Measurements from ENCODE around the gene BRD3.

BRD3 gene

GRCh38 chr9:133995012-133995896, 72.6 kb downstream of the BRD3 start:
- in situ Hi-C loops (cut with MboI; ENCODE audit: low sequenced_read_pairs): loop anchor here (10.0 to 25.0 kb wide), 2 partner anchors 210 to 483 kb away; partner anchors contain the start of gene MYMK

GRCh38 chr9:133994353-133995011, 73.3 kb downstream of the BRD3 start:
- in situ Hi-C loops (cut with MboI; ENCODE audit: low sequenced_read_pairs): loop anchor here (10.0 to 25.0 kb wide), 2 partner anchors 210 to 482 kb away; partner anchors contain the start of gene MYMK

- in situ Hi-C loops (cut with MboI; ENCODE audit: low sequenced_read_pairs): loop anchor here (10.0 to 25.0 kb wide), 2 partner anchors 209 to 481 kb away; partner anchors contain the start of gene MYMK
Observed at GRCh38 chr9:133993635-133994253, 74.1 kb downstream of the BRD3 start.

DNA sequence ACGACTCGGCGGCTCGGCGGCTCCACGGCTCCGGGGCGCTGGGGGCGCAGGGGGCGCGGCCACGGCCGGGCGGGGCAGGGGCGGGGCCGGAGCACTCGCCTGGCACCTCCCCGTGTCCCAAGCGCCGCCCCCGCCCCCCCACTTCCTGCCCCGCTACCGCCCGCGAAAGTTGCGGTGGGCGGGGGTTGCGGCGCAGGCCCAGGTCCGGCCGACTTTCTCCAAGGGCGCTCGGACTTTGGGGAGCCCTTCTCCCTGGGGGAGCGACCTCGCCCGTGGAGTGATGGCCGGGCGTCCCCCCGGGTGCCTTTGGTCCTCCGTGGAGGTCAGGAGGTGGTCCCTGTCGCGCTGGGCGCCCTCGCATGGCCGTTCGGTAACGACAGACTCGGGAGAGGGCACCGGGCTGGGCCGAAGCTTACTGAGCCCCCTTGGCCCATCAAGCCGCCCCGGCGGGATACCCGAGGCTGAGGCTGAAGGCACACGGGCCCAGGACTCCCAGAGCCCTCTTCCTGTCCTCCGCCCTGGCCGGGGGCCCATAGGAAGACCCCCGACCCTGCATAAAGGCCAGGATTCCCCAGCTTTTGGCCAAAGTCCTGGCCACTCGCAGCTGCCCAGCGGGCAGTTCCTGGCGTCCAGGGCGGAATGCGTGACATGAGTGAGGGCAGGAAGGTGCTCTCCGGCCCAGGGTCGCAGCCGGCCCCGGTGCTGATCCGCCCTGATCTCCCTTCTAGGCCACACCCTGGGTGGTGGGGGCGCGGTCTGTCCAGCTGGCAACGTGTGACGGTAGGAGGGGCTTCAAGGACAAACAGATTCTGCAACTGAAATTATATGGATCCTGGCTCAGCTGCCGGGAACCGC, 74.8 kb downstream of the BRD3 start:
- in situ Hi-C loops (cut with MboI; ENCODE audit: low sequenced_read_pairs): loop anchor here (10.0 to 25.0 kb wide), 2 partner anchors 208 to 481 kb away; partner anchors contain the start of gene MYMK

DNA sequence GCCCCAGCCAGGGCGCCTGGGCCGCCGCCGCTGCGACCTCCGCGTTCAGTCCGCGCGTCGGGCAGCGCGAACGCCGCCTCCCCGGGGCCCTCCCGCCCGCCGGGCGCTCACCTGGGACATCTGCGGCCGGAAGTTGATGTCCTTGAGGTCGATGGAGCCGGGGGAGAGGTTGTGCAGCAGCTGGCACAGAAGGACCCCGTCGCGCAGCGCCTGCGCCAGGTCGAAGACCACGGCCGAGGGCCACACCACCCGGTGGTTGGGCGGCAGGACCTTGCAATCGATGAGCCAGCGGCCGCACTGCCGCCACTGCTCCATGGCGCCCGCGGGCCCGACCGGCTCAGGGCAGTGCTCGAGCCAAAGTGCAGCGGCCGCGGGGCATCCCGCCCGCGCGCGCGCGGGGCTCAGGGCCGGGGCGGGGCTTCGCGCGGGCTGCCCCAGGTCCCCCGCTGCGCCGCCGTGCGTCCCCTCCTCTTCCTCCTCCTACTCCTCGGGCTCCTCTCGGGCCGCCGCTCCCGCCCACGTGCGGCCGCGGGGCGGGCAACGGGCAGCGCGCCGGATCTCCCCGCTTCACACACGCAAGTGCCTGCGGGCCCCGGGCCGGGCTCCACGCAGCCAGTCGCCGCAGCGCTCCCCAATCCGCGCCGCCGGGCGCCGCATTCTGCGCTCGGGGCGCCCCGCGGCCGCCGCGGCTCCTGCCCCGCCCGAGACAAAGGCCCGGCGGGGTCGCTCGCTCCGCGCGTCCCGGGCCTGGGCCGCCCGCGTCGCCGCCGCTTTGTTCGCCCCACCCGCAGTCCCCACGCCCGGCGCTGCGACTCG, 75.7 kb downstream of the BRD3 start, which contains the start of gene VAV2:
TSS of gene VAV2 (minus strand) at position 361 of the 816 bp plus-strand sequence. CDS start at position 315, 46 bp downstream.
- in situ Hi-C loops (cut with MboI; ENCODE audit: low sequenced_read_pairs): loop anchor here (10.0 to 25.0 kb wide), 2 partner anchors 207 to 480 kb away; partner anchors contain the start of gene MYMK

DNA sequence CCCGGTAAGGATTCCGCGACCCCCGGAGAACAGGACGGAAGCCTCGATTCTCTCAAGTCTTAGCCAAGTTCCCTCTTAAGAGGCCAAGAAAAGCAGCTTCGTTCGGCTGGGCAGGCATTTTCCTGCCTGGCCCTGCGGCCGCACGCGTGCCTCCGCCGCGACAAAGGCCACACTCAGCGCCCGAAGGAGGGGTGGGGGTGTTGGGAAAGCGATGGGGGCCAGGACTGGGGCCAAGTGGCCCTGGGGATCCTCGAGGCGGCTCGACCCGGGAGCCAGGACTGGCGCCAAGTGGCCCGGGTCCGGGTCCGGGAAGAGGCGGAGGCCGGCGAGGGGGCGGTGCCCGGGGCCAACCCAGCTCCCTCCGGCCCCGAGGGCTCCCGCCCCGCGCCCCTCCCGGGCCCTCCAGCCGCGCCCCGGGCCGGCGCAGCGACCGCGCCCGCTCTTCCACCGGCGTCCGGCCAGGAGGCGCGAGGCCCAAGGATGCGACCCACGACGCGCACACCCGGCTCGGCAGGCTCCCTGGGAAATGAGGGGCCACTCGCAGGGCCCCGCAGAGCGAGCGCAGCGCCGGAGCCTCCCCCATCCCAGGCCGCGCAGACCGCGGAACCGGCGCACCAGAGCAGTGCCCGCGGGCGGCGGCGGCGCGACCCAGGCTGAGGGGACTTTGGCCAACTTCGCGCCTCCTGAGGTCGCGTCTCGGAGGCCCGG, 76.5 kb downstream of the BRD3 start:
- in situ Hi-C loops (cut with MboI; ENCODE audit: low sequenced_read_pairs): loop anchor here (10.0 to 25.0 kb wide), 2 partner anchors 207 to 479 kb away; partner anchors contain the start of gene MYMK

DNA sequence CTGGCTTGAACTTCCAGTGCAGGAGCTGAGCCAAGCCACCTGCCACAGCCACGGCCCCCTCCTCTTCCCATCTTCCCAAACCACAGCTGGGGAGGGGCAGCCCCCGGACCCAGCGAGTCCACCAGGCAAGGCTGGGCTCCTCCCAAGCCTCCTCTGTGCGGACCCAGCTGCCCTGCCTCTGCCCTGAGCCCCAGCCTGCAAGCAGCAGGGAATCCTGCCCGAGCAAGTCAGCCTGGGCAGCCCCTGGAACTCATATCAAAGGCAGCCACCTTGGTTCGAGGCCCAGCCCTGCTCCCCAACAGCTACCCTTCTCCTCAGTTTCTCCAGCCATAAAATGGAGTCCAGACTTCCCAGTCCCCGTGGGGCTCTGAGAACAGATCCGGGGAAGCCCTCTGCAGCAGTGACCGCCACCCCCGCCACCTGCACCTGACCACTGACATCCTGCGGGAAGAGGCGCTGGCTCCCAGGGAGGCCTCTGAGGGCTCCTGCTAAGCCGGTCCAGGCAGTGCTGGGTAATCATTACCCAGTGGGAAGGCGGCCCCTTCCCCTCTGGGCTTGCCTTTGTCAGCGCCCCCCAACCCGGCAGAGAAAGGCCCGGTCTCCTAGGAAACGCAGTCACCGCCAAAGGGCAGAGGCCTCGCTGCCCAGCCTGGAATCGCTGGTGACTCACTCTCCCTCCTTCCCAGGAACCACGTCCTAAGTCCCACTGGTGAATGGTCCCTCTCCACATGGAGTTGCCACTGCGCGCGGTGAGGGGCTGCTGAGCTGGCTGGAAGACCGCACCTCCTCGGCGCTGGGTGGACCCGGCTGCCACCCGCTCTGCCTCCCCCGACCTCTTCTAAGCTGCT, 77.2 kb downstream of the BRD3 start:
- in situ Hi-C loops (cut with MboI; ENCODE audit: low sequenced_read_pairs): loop anchor here (10.0 to 25.0 kb wide), 2 partner anchors 206 to 478 kb away; partner anchors contain the start of gene MYMK

DNA sequence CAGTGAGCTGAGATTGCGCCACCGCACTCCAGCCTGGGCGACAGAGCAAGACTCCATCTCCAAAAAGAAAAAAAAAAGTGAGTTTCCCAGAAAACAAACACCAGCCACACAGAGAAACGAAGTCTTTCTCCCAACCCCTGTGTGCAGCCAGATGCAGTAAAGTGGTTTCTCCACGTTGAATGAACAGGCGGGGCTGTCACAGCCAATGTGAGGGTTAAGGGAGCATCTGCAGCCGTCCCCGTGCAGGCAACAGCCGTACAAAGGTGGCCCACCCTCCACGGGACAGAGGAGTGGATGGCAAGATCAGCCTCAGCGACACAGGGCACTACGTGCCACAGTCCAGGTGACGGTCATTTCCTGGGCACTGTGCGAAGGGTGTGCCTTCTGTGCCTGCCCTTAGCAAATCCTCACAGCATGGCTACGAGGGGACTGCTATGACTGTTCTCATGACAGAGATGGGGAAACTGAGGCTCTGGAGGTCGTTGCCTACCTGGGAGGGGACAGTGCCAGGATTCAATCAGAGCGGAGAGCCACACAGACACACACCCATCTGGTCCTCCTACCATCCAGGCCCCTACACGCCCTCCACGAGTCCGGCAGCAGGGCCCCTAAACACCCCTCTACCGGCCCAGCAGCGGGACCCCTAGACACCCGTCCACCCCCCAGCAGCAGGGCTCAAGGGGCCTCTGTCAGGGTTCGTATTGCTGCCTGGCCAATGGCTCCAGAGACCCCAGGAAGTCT, 78.0 kb downstream of the BRD3 start:
- in situ Hi-C loops (cut with MboI; ENCODE audit: low sequenced_read_pairs): loop anchor here (10.0 to 25.0 kb wide), 2 partner anchors 205 to 477 kb away; partner anchors contain the start of gene MYMK

GRCh38 chr9:133988771-133989170, 79.1 kb downstream of the BRD3 start:
- in situ Hi-C loops (cut with MboI; ENCODE audit: low sequenced_read_pairs): loop anchor here (25.0 kb wide), 1 partner anchor 476 kb away; the partner anchor contains the start of gene MYMK

- in situ Hi-C loops (cut with MboI; ENCODE audit: low sequenced_read_pairs): loop anchor here (25.0 kb wide), 1 partner anchor 476 kb away; the partner anchor contains the start of gene MYMK
Observed at GRCh38 chr9:133987946-133988665, 79.7 kb downstream of the BRD3 start.

- in situ Hi-C loops (cut with MboI; ENCODE audit: low sequenced_read_pairs): loop anchor here (25.0 kb wide), 1 partner anchor 475 kb away; the partner anchor contains the start of gene MYMK
Observed at GRCh38 chr9:133987446-133987788, 80.4 kb downstream of the BRD3 start.

- in situ Hi-C loops (cut with MboI; ENCODE audit: low sequenced_read_pairs): loop anchor here (25.0 kb wide), 1 partner anchor 475 kb away; the partner anchor contains the start of gene MYMK
Observed at GRCh38 chr9:133986774-133987445, 80.9 kb downstream of the BRD3 start.

- in situ Hi-C loops (cut with MboI; ENCODE audit: low sequenced_read_pairs): loop anchor here (25.0 kb wide), 1 partner anchor 474 kb away; the partner anchor contains the start of gene MYMK
Observed at GRCh38 chr9:133986061-133986460, 81.8 kb downstream of the BRD3 start.

- in situ Hi-C loops (cut with MboI; ENCODE audit: low sequenced_read_pairs): loop anchor here (25.0 kb wide), 1 partner anchor 471 kb away; the partner anchor contains the start of gene MYMK
Observed at GRCh38 chr9:133982971-133983720, 84.7 kb downstream of the BRD3 start.

Data from HL-60/S4 treated with phorbol 12-myristate 13-acetate at 8.2 ng/mL for 4 days and 3 days (cell line).